Limb (tissue), 2 donors: ENCODE measurements around the gene FILIP1.
A peak's percentile ranks its signal among the peaks of the same experiment; 100 is the strongest.

Source experiments
- DNase-seq, 2 donors: peaks; one replicate each; pipeline ENCODE4 v3.0.0-alpha.2; 2016; ENCODE audit errors: extremely low spot score in 2 of 2

The FILIP1 gene, protein sequence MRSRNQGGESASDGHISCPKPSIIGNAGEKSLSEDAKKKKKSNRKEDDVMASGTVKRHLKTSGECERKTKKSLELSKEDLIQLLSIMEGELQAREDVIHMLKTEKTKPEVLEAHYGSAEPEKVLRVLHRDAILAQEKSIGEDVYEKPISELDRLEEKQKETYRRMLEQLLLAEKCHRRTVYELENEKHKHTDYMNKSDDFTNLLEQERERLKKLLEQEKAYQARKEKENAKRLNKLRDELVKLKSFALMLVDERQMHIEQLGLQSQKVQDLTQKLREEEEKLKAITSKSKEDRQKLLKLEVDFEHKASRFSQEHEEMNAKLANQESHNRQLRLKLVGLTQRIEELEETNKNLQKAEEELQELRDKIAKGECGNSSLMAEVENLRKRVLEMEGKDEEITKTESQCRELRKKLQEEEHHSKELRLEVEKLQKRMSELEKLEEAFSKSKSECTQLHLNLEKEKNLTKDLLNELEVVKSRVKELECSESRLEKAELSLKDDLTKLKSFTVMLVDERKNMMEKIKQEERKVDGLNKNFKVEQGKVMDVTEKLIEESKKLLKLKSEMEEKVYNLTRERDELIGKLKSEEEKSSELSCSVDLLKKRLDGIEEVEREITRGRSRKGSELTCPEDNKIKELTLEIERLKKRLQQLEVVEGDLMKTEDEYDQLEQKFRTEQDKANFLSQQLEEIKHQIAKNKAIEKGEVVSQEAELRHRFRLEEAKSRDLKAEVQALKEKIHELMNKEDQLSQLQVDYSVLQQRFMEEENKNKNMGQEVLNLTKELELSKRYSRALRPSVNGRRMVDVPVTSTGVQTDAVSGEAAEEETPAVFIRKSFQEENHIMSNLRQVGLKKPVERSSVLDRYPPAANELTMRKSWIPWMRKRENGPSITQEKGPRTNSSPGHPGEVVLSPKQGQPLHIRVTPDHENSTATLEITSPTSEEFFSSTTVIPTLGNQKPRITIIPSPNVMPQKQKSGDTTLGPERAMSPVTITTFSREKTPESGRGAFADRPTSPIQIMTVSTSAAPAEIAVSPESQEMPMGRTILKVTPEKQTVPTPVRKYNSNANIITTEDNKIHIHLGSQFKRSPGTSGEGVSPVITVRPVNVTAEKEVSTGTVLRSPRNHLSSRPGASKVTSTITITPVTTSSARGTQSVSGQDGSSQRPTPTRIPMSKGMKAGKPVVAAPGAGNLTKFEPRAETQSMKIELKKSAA (N-terminal part only)

DNA sequence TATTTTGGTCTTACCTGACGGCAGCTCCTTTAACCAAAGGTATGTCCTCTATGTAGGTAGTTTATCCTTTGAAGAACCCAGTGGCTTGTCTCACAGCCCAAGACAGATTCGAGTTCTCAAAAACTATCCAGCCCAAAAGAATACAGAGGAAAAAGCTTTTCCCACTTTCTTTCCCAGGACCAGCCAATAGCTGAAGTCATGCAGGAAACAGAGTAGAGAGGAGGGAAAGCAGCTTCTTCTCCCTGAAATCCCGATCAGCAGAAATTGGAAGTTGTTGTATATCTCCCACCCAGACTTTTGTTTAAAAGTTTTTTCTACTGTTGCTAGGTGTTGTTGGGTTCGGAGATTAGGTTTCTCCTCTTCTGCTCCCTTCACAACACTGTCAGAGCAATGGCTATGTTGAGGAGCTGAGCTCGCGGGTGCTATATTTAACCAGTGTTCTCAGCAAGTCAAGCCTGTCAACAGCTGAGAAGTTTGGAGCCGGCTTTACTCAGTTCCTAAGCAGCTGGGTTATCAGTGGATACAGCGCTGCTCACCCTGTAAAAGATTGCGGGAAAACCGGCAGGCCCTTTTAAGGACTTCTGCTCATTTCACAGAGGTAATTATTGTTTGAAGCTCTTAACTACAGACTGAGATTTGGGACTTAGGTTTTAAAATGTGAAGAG, at the start of gene FILIP1:
Gene FILIP1, minus strand, starts transcription at position 401 of the 665 bp plus-strand sequence. CDS start 78,828 bp downstream, outside the sequence.
- peak; percentile 55 to 86 for DNase-seq

DNA sequence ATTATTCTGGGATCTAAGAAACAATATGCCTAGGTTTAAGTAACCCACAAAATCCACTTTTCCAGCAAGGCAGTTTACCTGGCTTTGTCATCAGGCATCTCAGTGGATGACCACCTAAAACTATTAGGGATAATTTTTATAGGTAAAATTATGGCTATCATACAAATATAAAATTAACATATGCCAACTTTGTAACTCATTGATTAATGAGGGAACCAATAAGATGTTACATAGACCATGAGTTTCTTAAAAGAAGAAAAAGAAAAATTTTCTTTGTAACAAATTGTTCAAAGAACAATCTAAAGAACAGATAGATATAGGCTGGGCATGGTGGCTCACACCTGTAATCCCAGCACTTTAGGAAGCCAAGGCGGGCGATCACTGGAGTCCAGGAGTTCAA, 49.7 kb upstream of the FILIP1 start:
- no peak for DNase-seq

DNA sequence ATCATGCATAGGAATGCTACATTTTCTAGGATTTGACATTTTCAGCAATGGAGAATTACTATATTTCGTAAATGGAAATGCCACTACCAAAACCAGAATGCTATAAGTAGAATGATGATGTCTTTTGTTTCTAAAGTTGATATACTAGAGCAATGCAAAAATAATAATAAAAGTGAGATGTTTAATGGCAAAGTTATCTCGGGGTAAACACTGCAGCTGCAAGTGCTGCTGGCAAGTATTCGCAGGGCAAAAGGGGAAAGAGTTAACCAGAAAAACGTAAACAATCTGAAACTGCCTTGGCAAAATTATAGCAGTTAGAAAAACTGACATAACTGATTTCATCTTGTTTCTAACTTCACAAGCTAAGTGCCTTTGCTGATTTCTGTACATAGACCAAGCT, 45.5 kb upstream of the FILIP1 start:
- DNase-seq = no peak

DNA sequence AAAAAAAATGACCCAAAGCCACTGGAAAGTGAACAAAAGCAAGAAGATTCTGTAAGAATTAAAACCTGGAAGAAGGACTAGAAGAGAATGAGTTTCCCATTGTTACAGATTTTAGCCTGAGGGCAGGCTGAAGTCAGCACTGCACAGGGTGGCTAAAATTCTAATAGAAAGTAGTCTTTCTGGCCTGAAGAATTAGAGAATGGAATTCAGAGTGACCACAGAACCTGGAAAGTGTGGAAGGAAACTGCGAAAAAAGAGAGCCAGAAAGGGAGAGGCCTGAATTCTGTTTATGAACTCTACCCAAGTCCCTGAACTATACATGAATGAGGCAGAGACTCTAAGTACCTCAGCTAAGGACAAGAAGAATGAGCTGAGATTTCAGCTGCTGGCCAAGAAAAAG, 38.9 kb upstream of the FILIP1 start:
- DNase-seq = no peak

DNA sequence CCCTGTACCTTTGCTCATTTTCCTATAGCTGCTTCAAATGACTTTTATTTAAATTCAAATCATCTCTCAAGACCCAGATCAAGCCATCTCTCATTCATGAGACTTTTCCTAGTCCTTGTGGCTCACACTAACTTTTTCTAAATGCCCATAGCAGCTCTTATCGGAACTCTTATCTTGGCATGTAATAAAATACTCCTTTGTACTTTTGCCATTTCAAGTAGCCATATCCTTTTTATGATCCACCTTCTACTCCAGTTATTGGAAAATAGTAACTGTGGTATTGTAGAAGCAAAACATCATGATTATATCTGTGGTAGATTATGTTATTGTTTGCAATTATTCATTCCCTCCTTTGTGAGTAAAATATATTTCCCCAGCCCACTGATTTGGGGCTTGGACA, 37.6 kb upstream of the FILIP1 start:
- no peak for DNase-seq

DNA sequence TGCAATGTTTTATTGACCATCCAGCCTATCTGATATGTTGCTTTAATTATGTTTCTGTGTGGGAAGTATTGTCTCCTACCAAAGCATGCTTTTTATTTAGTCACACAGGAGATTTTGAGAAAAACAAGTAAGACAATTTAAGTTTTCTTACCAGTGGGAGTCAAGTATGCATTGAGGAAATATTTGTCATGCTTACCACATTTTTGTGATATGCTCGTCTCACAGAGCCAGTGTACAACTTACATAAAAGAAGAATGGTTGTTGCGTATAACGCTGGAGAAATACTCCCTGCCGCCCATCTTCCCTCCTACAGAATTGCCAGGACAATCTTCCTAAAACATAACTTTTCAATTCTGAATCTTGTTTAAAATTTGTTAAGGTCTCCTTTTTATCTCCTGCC, 37.1 kb upstream of the FILIP1 start:
- no peak for DNase-seq

DNA sequence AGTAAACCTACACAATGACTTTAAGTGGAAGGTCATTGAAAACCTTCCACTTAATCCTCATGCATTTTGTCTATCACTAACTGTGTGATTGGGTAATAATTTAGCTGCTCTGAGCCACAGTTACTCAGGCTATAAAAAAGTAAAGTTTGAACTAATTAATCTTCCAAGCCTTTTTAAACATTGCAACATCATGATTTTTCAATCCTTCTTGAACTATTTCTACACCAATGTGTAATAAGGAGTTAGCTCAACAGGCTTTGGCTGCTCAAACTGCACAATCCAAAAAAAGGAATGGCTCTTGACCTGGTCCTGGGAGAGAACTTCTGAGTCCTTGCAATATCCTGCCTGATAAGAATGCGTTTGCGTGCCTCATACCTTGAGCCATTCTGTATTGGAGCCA, 34.8 kb upstream of the FILIP1 start:
- DNase-seq = no peak

DNA sequence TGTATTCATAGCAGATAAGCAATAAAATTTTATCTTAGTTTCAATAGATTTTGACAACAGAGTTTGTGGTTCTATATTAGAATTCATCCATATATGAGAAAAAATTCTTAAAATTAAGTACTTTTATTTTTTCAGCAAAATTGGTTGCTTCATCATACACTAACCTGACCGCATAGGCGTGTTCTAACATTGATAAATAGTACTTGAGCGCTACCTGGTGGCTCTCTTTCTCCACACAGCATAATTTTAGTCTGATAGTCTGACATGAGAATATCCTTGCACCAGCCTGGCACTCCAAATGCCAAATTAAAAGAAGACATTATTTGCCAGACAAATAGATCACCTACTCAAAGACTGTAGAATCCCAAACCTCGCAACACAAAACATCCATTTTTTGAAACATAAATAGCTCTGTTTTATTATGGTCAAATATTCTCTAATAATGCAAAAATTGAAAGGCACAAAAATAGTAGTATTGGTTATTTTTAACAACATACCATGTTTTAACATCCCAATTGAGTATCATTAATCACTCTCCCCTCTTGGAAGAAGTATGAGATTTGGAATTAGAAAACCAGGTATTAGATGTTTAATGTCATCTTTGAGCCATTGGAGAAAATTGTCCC, 33.0 kb upstream of the FILIP1 start:
- DNase-seq = peak; percentile 67 to 80

DNA sequence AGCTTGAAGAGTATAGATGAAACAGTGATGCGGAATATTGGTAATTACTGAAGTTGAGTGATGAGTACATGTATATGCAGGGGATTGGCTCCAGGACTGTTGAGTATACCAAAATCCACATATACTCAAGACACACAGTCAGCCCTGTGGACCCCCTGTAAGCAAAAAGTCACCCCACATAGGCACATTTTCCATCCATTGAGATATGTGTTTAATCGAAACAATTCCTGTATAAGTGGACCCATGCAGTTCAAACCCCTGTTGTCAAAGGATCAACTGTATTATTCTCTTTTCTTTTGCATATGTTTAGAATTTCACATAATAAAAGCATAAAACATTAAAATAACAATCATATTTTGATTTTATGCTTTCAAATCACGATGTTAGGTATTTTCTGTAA, 32.1 kb upstream of the FILIP1 start:
- no peak for DNase-seq

DNA sequence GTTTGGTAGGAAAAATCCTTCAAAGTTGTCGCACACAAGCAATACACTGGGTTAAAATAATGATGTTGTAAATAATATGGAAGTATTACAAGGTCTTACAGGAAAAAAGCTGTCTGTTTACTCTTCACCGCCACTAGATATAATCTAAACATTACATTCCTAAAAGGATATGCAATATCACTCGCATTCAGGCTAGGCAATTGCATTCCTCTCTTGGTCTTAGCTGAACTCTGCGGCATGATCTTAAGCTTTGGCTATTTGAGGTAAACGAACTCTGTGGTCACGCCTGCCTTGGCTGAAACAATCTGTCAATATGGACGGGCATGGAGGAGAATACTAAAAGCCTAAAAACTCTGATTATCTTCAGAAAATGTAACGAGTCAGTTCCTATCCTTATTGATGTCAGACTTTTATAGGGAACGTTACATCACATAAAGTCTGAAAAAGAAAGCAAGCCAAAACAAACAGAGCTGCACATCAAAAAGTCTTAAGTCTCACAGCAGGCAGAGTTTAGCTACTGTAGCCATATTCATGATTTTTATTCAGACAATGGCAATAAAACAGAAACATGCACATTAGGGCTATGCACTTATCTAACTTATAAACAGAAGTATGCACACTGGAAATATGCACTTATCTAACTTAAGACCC, 30.8 kb upstream of the FILIP1 start:
- DNase-seq = peak; percentile 21 to 30

DNA sequence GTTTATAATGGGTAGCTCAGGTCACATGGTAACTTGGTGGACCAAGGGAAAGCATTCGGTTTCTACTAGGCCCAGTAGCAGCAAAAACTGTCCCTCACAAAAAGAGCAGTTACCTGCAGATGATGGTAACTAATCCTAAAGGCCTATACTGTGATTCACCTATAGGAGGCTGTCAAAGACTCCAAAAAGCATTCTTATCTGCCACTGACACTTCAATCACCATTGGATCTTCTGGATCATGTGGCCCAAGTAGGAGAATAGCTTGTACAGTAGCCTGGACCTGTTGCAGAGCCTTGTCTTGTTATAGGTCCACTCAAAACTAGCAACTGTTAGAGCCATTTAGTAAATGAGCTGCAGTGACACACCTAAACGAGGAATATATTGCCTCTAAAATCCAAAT, 23.2 kb upstream of the FILIP1 start:
- DNase-seq = no peak

DNA sequence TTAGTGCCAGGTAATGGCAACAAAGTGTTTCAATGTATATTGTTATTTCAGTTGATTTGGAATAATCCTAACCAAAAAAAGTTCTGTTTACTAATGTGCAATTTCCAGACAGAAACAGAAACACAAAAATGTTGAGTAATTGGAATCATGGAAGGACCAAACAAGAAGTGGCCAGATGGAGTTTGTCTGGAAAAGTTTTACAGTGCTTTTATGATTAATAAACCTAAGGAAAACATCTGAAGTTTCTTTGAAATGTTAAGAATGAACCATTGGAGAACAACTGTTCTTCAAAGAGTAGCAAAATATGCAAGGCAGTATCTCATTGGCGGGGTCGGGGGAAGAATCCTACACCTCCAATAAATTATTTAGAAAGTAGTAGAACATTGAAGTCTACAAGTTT, 19.0 kb upstream of the FILIP1 start:
- no peak for DNase-seq

DNA sequence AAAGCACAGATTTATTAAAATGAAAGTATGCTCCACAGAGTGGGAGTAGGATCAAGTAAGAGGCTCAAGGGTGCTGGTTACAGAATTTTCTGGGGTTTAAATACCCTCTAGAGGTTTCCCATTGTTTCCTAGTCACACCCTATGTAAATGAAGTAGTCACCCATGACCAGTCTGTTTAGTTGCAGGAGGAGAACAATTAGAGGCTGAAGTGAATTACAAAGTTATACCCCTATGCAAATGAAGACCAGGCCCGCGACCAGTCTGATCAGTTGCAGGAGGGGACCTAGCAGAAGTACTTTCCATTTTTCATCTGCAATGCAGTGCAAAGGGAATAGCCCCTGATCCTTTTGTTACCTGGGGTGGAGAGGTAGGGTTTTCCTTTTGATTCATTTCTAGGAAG, 11.8 kb upstream of the FILIP1 start:
- DNase-seq = no peak

DNA sequence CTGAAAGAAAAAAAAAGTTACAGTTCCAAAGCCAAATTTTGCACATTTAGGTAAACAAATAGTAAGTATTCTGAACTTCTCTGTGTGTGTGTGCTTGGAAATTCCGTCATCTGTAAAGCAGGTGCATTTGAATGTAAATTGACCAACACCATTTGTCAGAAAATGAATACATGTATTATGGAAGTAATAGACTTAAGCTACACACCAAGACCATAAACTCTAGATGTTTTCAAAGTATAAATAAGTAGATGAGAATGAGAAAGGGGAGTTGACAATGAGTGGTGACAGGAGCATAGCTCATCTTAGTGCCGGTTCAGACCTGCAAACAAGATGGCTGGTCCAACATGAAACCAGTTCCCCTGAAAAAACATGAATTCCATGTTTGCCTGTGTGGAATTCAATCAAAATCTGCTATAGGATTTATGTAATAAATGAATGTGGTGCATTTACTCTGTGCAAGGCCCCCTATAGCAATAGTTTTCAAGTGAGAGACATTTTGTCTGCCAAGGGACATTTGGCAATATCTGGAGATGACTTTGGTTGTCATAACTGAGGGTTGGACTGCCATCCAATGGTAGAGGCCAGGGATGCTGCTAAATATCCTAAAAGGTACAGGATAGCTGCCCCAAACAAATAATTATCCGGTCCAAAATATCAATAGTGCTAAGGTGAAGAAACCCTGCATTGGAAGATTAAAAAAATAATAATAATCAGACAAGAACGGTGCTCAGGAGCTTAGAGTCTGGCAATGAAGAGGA, 11.0 kb upstream of the FILIP1 start:
- no peak for DNase-seq

DNA sequence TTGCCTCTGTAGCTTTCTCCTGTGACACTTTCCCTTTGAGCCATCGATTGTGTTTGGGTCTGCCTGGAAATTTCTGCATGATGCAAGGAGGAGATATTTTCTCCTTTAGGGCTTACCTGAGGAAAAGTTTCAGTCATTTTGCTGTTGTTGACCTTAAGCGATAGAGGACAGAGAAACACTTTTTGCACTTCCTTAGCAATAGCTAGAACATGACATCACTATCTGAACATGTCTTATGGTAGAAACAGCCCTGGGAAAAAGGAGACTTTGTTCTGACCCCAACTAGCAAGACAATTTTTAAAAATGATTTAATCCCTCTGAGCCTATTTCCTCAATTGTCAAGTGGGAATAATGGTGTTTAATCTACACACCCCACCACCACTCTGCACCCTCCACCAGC, 9.7 kb upstream of the FILIP1 start:
- no peak for DNase-seq

DNA sequence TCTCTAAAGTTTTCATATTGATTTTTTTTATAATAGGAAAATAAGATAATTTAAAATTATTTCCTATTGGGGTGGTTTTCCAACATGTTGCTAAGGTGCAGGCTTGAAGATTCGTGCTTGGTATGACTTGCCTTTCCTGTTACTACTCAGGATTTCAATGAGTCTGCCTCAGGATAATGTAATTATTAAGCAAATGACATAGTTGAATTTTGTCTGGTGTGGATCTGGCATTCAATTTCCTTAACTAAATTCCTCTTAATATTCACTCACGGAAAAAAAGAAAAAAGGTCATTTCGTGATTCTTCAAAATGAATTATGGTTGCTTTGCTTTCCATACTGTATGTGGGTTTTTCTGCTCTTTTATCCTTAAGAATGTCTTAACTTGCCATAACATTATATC, 9.3 kb upstream of the FILIP1 start:
- no peak for DNase-seq

DNA sequence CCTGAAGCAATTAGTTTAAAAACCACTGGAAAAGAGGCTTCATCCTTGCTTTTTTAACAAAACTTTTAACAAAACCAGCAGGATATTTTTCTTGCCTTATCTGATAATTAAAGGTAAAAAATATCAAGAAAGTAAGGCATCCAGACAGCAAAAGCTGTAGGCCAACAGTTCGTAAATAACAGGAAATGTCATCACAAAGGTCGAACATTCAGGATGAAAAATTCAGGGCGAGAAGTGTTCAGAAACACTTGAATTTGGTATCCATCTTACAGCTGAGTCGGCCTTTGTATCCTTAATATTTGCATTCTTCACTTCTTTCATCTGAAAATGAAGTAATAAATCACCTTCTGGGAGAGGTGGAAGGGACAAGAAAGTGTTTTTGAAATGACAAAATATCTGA, 8.2 kb upstream of the FILIP1 start:
- DNase-seq = no peak

DNA sequence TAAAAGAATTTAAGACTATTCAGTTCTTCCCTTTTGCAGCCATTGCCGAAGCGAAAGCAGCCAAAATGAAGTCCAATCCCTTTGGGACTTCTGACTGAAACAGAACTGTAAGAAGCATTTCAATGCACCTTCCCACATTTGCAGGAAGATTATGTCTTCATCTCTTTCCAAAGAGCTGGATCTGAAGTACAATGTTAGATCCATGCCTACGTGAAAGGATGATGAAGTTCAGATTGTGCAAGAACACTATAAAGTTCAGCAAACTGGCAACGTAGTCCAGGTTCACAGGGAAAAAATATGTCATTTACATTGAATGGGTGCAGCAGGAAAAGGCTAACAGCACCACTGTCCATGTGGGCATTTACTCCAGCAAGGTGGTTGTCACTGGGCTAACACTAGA, 6.0 kb upstream of the FILIP1 start:
- DNase-seq = no peak

DNA sequence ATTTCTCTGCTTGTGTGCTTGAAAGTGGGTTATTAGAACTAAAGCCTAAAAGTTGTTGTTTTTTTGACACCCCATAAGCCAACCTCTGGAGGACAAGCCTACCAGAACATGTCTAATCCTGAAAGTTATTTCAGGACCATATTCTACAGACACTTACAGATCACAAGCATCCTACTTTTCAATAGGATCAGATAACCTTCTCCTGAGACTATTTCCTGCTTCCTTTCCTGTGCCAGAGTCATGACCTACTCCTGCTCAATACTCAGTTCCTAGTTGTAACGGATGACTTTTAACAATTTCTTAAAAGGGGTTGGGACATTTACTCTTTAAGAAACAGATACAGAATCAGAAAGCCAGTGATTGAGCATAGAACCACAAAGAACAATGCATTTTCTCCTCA, 5.3 kb upstream of the FILIP1 start:
- DNase-seq = no peak

DNA sequence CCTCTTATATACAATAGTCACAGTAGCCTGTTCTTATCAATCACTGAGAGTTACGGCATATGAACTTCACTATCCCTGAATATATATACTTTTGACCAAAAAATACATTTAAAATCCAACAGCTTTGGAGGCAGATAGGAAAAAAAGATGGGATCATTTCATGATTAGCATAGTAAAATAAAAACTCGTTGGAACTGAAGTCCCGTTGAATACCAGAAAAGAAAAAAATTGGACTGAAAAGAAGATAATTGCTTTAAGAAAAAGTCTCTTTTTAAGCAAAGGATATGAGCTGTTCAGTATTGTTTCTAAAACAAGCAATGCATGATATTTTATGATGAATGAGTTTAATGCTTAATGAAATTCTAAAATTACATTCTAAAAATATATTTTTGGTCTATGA, 4.4 kb upstream of the FILIP1 start:
- no peak for DNase-seq
